HPDE6-E6E7 (cell line): Measurements from ENCODE around the gene THAP7.

Source experiments
- DNase-seq: peaks from one replicate; pipeline ENCODE4 v3.0.0; 2011; ENCODE audit warnings: missing footprints; ENCODE audit errors: extremely low spot score

Gene THAP7

GRCh38 chr22:20993304-20994127, 8.4 kb downstream of the THAP7 start:
- DNase-seq = no peak

DNA sequence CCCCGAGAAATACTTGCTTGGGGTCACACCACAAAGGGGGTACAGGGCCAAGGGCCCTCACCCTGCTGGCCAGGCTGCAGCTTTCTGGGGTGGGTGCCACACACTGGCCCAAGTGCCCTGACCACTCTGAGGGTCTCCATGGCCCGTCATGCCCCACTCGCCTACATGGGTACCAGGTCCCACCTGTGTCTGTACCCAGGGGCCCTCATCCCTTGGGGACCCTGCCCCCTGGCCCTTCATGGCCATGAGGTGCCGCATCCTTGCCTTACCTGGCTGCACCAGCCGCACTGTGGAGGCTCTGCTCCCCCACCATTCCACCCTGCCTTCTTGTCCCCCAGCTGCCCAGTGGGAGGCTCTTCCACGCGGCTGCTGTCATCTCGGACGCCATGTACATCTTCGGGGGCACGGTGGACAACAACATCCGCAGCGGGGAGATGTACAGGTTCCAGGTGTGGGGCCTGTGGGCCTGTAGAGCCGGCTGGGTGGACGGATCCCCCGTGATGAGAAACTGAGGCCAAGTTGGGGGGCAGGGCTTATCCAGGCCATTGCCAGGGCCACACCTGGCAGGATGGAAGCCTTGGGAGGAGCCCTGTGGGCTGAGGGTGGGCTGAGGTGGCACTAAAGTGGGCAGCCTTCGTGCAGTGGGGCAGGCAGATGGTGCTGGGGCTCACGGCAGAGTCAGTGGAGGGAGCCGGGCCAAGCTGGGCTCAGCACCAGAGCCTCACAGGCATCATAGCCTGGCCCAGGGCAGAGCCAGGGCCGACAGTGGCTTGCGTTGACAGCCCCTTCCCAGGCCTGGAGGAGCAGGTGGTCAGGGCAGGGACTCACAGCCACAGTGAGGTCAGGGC, 9.2 kb downstream of the THAP7 start:
- no peak for DNase-seq

- DNase-seq = no peak
Measured at GRCh38 chr22:20992056-20992442, 9.9 kb downstream of the THAP7 start.

GRCh38 chr22:20991252-20992055, 10.5 kb downstream of the THAP7 start:
- DNase-seq = no peak

DNA sequence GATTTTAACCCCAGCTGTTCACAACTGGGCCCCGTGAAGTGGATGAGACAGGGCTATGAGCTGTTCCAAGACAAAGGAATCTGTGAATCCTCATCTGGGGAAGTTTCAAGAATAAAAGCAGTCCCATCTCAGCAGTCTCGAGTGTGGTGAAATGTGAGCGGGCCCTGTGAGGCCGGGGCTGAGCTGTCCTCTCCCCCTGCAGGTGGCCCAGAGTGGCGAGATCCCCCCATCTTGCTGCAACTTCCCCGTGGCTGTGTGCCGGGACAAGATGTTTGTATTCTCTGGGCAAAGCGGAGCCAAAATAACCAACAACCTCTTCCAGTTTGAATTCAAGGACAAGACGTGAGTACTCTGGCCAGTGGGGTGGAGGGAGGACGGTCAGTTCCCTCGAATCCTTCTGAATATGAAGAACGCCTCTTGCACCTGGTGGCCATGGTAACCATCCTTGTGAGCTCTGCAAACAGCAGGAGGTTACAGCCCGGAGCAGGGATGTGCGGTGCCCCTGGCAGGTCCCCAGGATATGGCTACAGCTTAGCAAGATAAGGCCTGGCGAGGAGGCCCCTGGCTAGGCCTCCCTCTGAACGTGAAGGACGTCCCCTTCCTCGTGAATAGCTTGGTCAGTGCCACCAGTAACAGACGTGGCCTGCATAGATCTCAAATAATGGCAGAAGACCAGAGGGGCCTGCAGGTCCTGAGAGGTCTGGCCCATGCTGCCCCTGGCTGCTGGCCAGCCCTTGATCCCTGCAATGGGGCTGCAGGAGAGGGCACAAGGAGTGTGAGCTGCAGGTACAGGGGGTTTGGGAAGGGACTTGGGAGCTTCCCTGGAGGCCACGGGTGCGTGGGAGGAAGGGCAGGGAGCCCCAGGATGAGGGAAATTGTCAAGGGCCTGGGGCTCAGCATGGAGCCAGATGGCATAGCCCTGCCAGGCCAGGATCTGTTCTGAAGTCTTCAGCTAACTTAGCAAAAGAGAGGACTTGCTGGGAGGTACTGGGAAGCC, 11.4 kb downstream of the THAP7 start:
- DNase-seq = no peak

GRCh38 chr22:20989323-20990138, 12.4 kb downstream of the THAP7 start:
- DNase-seq = no peak

GRCh38 chr22:20988573-20989322, 13.2 kb downstream of the THAP7 start:
- DNase-seq = no peak

- DNase-seq = no peak
Measured at GRCh38 chr22:20987375-20987774, 14.5 kb downstream of the THAP7 start.

DNA sequence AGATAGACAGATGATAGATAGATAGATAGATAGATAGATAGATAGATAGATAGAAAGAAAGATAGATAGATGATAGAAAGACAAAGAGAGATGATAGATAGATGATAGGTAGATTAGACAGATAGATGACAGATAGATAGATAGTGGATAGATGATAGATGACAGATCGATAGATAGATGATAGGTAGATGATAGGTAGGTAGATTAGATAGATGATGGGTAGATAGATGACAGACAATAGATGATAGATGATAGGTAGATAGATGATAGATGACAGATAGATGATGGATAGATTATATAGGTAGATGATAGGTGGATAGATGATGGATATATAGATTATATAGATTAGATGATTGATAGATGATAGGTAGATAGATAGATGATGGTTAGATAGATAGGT, 15.6 kb downstream of the THAP7 start:
- no peak for DNase-seq

DNA sequence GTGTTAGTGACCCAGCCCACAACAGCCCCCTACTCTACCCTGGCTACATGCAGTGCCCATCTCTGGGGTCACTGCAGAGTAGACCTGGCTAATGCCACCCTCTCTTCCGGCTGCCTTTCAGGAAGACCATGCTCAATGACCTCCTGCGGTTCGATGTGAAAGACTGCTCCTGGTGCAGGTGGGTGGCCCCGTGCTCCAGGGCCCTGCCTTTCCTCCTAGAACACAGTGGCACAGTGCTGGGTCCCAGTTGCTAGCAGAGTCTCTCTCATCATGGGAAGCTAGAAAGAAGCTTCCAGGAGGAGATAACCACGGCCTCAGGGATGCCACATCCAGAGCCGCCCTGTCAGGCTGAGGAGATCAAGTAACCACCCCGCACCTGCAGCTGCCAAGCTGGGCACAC, 16.2 kb downstream of the THAP7 start:
- DNase-seq = no peak

DNA sequence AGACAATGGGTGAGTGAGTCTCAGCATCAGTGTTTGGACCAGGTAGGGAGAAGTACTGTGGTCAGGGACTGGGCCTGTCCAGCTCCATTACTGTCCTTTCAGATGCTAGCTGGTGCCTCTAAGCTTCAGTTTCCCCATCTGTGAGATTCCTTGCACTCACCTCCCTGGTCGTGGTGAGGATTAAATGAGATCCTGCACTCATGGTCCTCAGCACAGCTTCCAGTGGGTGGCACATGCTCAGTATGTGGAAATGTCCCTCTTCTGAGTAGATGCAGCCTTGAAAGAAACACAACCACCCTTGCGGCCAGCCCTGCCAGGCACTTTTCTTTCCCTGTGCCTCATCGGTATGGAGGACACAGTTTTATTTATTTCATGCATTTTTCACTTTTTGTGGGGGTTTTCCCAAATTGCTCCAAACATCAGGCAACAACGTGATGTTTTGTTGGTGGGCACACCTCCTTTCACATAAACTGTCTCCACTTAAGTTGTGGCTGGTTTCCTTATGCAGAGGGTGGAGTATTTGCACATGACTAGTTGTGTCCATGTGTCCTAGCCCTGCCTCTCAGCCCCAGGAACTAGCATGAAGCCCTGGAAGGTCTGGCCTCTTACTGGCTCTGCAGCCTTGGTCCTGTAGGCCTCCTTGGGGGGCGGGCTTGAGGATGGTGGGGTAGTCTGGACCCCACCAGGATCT, 18.7 kb downstream of the THAP7 start:
- no peak for DNase-seq

DNA sequence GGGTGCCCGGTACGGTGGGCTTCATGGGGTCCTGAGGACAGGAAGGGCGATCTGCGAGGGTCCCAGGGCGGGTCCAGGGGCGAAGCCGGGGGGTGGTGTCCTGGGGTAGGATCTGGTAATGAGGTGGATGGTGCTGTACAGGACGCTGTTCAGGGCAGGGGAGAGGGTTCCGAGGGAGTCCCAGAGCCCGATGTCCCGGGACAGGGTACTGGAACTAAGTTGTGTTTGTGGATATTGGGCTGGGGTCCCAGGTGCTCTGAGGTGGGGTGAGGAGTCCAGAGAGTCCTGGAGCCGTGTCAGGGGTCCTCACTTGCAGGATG, 19.4 kb downstream of the THAP7 start:
- no peak for DNase-seq

DNA sequence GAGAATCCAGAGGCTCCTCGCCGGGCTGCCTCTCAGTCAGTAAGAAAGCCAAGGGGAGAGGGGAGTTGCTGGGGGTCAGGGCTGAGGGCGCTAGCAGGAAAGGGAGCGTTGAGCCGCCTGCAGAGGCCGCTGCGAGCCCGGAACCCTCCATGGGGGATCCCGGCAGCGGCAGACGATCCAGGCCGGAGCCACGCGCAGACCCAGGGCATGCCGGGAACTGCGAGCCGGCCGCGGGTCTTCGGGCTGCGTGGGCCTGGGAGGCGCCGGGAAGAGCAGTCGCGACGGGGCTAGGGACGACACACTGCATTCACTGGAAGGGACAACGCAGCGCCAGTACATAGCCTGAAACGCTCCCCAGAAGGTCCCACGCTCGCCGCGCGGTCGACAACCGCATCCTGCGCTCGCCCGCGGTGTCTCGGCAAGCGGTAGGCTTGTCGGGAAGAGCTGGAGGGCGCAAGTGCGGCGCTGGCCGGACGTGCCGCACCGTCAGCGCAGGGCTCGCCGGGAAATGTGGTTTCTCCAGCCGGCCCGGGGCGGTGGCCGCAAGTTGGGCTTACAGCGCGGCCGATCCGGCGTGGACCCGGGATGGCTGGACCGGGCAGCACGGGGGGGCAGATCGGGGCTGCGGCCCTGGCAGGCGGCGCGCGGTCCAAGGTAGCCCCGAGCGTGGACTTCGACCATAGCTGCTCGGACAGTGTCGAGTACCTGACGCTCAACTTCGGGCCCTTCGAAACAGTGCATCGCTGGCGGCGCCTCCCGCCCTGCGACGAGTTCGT, 19.9 kb downstream of the THAP7 start, which contains the start of gene LZTR1:
Gene LZTR1, plus strand, starts transcription at position 511 of the 776 bp plus-strand sequence. Its CDS starts 75 bp downstream, at position 586.
- peak; percentile 75 for DNase-seq

GRCh38 chr22:20980938-20981722, 20.8 kb downstream of the THAP7 start:
- DNase-seq = no peak

DNA sequence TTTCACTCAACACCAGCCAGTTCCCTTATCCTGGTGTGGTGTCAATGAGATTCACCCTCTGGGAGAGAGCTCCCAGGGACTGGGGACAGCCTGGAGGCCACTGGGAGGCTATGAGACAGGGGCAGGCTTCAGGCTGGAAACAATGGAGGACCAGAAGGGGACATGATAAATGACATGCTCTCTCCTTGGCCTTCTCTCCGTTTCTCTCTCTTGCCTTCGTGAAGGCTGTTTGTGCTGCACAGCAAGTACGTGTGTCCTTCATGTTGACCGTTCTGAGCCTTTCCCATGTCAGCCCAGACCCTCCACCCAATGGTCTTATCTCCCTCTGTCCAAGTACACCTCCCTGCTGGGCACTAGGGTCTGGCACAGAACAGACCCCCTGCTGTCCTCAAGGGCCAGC, 21.4 kb downstream of the THAP7 start:
- no peak for DNase-seq

GRCh38 chr22:20979940-20980453, 21.9 kb downstream of the THAP7 start:
- no peak for DNase-seq
